HG02798 (cell line): ENCODE measurements around the gene TMEM135.
"Not testable (repeated sequence)": the region's sequence is repeated elsewhere in the genome, so short reads cannot be mapped to it uniquely, and the experiment has no call there.

Source experiments
- ATAC-seq: cut with Tn5 transposase; IDR thresholded peaks from one replicate; pipeline ENCODE4 v1.9.1; 2021; ENCODE audit warnings: mild to moderate bottlenecking; ENCODE audit not compliant: unreplicated experiment, poor library complexity

Gene TMEM135

GRCh38 chr11:87019613-87020271, 18.0 kb upstream of the TMEM135 start:
- no peak for ATAC-seq

GRCh38 chr11:87020336-87020735, 17.4 kb upstream of the TMEM135 start:
- ATAC-seq = no peak

GRCh38 chr11:87020764-87021365, 16.9 kb upstream of the TMEM135 start:
- ATAC-seq = no peak

- ATAC-seq = peak; percentile 64
Observed at GRCh38 chr11:87022254-87022653, 15.5 kb upstream of the TMEM135 start.

DNA sequence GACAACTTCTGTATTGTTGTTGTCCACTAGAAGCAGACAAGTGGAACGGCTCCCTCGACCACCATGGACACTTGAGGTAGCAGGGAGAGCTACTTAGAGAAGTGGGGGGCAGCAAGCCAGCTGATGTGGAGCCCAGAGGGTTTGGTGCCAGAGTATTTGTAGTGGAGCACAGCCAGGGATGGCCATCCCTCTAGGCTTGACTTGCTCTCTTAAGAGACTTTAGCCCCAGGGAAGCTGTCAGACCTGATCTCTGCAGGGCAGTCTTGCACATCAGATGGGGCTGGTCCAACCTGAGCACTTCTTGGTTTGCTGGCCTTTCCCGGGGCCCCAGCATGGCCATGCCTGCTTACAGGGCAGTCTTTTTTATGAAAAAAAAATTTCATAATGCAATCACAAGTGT, 15.0 kb upstream of the TMEM135 start:
- no peak for ATAC-seq

- not testable (repeated sequence) for ATAC-seq
Observed at GRCh38 chr11:87026415-87026814, 11.3 kb upstream of the TMEM135 start.

GRCh38 chr11:87030458-87031054, 7.2 kb upstream of the TMEM135 start:
- ATAC-seq = no peak

GRCh38 chr11:87031433-87032170, 6.1 kb upstream of the TMEM135 start:
- ATAC-seq = no peak

DNA sequence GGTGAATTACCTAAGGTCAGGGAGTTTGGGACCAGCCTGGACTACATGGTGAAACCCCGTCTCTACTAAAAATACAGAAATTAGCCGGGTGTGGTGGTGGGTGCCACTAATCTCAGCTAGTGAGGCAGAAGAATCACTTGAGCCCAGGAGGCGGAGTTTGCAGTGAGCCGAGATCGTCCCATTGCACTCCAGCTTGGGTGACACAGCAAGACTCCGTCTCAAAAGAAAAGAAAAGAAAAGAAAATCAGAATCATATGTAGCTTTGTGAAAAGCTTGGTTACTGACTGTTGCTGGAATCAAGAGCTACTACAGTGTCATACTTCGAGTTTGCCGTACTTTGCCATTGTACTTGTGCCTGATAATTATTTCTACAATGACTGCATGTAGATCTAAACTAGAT, 4.2 kb upstream of the TMEM135 start:
- no peak for ATAC-seq

- ATAC-seq = no peak
Observed at GRCh38 chr11:87035976-87036583, 1.7 kb upstream of the TMEM135 start.

DNA sequence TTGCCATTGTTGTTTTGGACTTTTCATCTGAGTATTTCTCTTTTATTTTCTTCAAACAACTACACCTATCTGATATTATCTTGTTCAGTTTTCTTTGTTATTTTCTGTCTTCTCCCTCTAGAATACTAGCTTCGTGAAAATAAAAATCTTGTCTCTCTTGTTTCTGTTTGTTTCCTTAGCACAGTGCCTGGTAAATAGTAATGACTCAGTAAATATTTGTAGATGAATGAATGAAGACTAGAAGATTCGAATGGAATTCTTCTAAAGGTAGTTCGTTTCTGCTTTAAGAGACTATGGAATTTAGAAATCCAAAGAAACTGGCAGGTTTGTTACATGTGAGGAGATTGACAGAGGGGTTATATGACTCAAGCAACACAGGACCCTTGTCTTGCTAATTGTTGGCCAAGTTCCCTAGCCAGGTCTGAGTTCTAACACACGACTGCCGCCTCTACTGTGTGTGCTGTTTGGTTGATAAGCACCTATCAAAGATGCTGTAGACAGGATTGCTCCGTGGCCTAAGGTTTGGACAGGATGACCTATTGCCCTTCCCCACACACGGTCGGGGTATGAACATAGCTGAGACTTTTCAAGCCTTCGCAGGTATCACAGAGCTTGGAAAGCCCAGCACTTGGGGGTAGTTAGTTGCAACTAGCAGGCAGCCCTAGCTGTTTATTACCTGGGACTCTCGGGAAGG, 831 bp upstream of the TMEM135 start:
- peak; percentile 12 for ATAC-seq

GRCh38 chr11:87038235-87038977, 672 bp downstream of the TMEM135 start:
- ATAC-seq = no peak

DNA sequence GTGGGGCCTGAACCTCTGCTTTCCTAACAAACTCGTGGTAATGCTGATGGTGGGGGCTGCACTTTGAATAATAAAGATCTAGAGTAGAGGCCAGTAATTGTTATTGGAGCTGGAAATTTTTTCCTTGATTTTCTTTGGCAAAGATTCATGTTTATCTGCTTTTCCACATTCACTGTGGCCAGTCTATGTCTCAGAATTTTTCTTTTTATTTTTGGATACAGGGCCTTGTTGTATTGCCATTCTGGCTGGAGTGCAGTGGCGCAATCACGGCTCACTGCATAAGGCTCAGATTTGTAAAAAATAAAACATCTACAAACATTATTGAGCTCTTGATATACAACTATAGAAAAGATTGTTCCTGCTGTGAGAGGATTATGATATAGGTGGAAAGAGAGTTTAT, 1.6 kb downstream of the TMEM135 start:
- ATAC-seq = no peak

DNA sequence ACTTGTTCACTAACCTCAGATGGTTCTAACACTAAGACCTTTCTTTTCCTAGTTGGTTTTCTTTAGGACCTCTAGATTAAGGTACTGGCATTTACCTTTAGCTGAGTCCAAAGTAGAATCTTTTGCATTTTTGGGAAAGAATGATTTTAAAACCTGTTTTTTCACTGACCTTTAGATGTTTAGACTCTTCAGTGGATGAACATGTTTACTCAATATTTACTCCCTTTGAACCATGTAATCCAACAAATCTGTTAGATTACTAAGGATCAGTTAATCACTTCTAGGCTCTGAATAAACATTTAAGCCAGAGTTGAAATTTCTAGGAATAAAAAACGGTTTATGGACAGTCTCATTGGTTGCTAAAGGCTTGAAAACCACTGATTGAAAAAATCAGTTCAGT, 6.2 kb downstream of the TMEM135 start:
- no peak for ATAC-seq

DNA sequence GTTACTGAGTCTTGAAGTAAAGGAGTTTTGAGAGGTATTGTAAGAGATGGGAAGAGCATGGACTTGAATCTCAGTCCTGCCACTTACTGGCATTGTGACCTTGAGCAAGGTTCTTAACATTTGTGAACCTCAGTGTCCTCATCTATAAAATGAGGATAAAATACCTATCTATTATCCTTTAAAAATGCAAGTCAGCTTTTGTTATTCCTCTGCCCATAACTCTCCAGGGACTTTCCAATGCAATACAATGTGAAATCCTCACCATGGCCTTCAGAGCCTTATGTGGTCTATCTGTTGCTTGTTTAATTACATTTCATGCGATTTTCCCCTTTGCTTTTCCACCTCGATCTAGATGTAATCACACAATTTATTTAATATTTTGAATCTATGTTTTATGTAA, 9.1 kb downstream of the TMEM135 start:
- ATAC-seq = no peak

GRCh38 chr11:87056091-87056490, 18.4 kb downstream of the TMEM135 start:
- ATAC-seq = no peak

- ATAC-seq = no peak
Observed at GRCh38 chr11:87057749-87058148, 20.0 kb downstream of the TMEM135 start.

GRCh38 chr11:87059596-87060390, 22.1 kb downstream of the TMEM135 start:
- no peak for ATAC-seq

GRCh38 chr11:87061766-87062165, 24.0 kb downstream of the TMEM135 start:
- ATAC-seq = no peak
